Neural cell (in vitro differentiated cells): Measurements from ENCODE around the gene MTNR1A. TPM values are rescaled to one million over a fixed set of nuclear protein-coding genes. Genes with fewer than 3 reads are reported as not detected.
"Not testable (repeated sequence)": the region's sequence is repeated elsewhere in the genome, so short reads cannot be mapped to it uniquely, and the experiment has no call there.

ENCODE experiments used
- H2AFZ ChIP-seq: fragments of 200-600, 300-800 bp; sonication (generic), shearing (Covaris generic); 2 replicates; pipeline ENCODE4 v1.6.0; 2014; ENCODE audit warnings: low read depth, mild to moderate bottlenecking, antibody characterized with exemption, low read length, moderate library complexity
- H3F3A ChIP-seq: fragments of 200-600 bp; shearing (Covaris generic); 2 replicates; pipeline ENCODE4 v1.6.1; 2016; ENCODE audit warnings: mild to moderate bottlenecking, moderate library complexity, mixed read lengths, antibody characterized with exemption, low read length; ENCODE audit not compliant: insufficient read depth, poor library complexity, severe bottlenecking
- H3K27ac ChIP-seq: fragments of 200-600, 300-800 bp; sonication (generic), shearing (Covaris generic); 2 replicates; pipeline ENCODE4 v1.5.1; 2014; ENCODE audit warnings: mild to moderate bottlenecking, low read length, moderate library complexity
- H3K27me3 ChIP-seq: fragments of 300-800, 200-600 bp; sonication (generic), shearing (Covaris generic); 2 replicates; pipeline ENCODE4 v1.6.0; 2014; ENCODE audit warnings: mild to moderate bottlenecking, low read depth, low read length, moderate library complexity; ENCODE audit not compliant: insufficient read depth
- H3K36me3 ChIP-seq: fragments of 300-800, 200-600 bp; sonication (generic), shearing (Covaris generic); 2 replicates; pipeline ENCODE4 v1.5.1; 2014; ENCODE audit warnings: mild to moderate bottlenecking, antibody characterized with exemption, low read length, moderate library complexity; ENCODE audit not compliant: insufficient read depth
- H3K4me2 ChIP-seq: fragments of 300-800, 200-600 bp; sonication (generic), shearing (Covaris generic); 2 replicates; pipeline ENCODE4 v1.6.0; 2014; ENCODE audit warnings: mild to moderate bottlenecking, low read length
- H3K4me3 ChIP-seq: fragments of 300-800, 200-600 bp; sonication (generic), shearing (Covaris generic); 2 replicates; pipeline ENCODE4 v1.5.1; 2014; ENCODE audit warnings: mild to moderate bottlenecking, low read length, moderate library complexity
- H3K79me2 ChIP-seq: fragments of 200-600 bp; shearing (Covaris generic); replicated peaks from 2 replicates; pipeline ENCODE4 v1.6.0; 2014; ENCODE audit warnings: mild to moderate bottlenecking, low read length, moderate library complexity; ENCODE audit not compliant: insufficient read depth
- H3K9ac ChIP-seq: fragments of 300-800, 200-600 bp; sonication (generic), shearing (Covaris generic); 2 replicates; pipeline ENCODE4 v1.6.1; 2016; ENCODE audit warnings: mild to moderate bottlenecking, low read length, mixed read lengths
- H3K9me2 ChIP-seq: fragments of 200-600 bp; shearing (Covaris generic); 2 replicates; pipeline ENCODE4 v1.6.1; 2016; ENCODE audit warnings: mild to moderate bottlenecking, low read length, mixed read lengths; ENCODE audit not compliant: insufficient read depth
- H3K9me3 ChIP-seq: fragments of 200-600, 300-800 bp; sonication (generic), shearing (Covaris generic); 2 replicates; pipeline ENCODE4 v1.6.1; 2016; ENCODE audit warnings: mild to moderate bottlenecking, mixed run types, low read length, moderate library complexity, mixed read lengths
- H4K20me1 ChIP-seq: fragments of 200-600 bp; shearing (Covaris generic); 2 replicates; pipeline ENCODE4 v1.6.1; 2016; ENCODE audit warnings: mild to moderate bottlenecking, mixed run types; ENCODE audit not compliant: insufficient read depth
- EP300 ChIP-seq: fragments of 450-650 bp; conservative IDR thresholded peaks from 2 replicates; pipeline ENCODE4 v1.6.1; 2014; ENCODE audit warnings: antibody characterized with exemption, mild to moderate bottlenecking, moderate library complexity; ENCODE audit not compliant: poor library complexity, severe bottlenecking
- EZH2 ChIP-seq: fragments of 200-600, 300-800 bp; shearing (Covaris generic), sonication (generic); IDR thresholded peaks from 2 replicates; pipeline ENCODE4 v1.6.1; 2014; ENCODE audit warnings: antibody characterized with exemption, low read length, borderline replicate concordance, mild to moderate bottlenecking; ENCODE audit not compliant: insufficient read depth, poor library complexity, severe bottlenecking
- MXI1 ChIP-seq: fragments of 450-650 bp; conservative IDR thresholded peaks from 2 replicates; pipeline ENCODE4 v1.6.1; 2014; ENCODE audit warnings: antibody characterized with exemption, mild to moderate bottlenecking; ENCODE audit not compliant: poor library complexity, severe bottlenecking
- POLR2AphosphoS5 ChIP-seq: IDR thresholded peaks from 2 replicates; pipeline ENCODE4 v1.6.1; 2012
- RAD21 ChIP-seq: fragments of 450-650 bp; conservative IDR thresholded peaks from 2 replicates; pipeline ENCODE4 v1.6.1; 2014; ENCODE audit warnings: antibody characterized with exemption, mild to moderate bottlenecking, moderate library complexity
- SMC3 ChIP-seq: fragments of 450-650 bp; conservative IDR thresholded peaks from 2 replicates; pipeline ENCODE4 v1.6.1; 2014; ENCODE audit warnings: antibody characterized with exemption, mild to moderate bottlenecking, moderate library complexity; ENCODE audit not compliant: poor library complexity
- TAF1 ChIP-seq: IDR thresholded peaks from 2 replicates; pipeline ENCODE4 v1.6.1; 2012; ENCODE audit warnings: low read depth
- polyA plus RNA-seq: library from polyadenylated mRNA; depleted of rRNA; stranded (reverse); fragments of >200 nt; gene quantifications from 2 replicates; pipeline ENCODE4 v1.2.3, GENCODE V29; 2014
- TF ChIP-seq, protein P1 (sequence below): IDR thresholded peaks from 2 replicates; pipeline ENCODE4 v1.6.1; 2012; ENCODE audit warnings: borderline replicate concordance
- TF ChIP-seq, protein P2 (sequence below): fragments of 450-650 bp; IDR thresholded peaks from 2 replicates; pipeline ENCODE4 v1.5.1; 2014; ENCODE audit warnings: antibody characterized with exemption, mild to moderate bottlenecking, moderate library complexity; ENCODE audit not compliant: poor library complexity, severe bottlenecking

The MTNR1A gene
- polyA plus RNA-seq, 1 donor from 2014 or later = not detected

- Histone ChIP-seq H2AFZ (no peak overlapping the region), H3K27ac (no peak overlapping the region), H3K36me3 (no peaks in the 10 kb centered on the region), H3K4me3 (no peak overlapping the region), H3K9ac (no peak overlapping the region), H3K9me3 (no peaks in the 10 kb centered on the region), H4K20me1 (no peaks in the 10 kb centered on the region), H3K4me2 (no peak overlapping the region), H3F3A (no peaks in the 10 kb centered on the region), H3K27me3 (no peaks in the 10 kb centered on the region), H3K9me2 (no peaks in the 10 kb centered on the region), H3K79me2 (no peaks in the 10 kb centered on the region)
- TF ChIP-seq RAD21 = no peak
- no peak for TF ChIP-seq EP300
- no peak for TF ChIP-seq POLR2AphosphoS5
- TF ChIP-seq SMC3 = no peak
- TF ChIP-seq TAF1 = no peak
- TF ChIP-seq EZH2 = no peak
- TF ChIP-seq, protein P1, sequence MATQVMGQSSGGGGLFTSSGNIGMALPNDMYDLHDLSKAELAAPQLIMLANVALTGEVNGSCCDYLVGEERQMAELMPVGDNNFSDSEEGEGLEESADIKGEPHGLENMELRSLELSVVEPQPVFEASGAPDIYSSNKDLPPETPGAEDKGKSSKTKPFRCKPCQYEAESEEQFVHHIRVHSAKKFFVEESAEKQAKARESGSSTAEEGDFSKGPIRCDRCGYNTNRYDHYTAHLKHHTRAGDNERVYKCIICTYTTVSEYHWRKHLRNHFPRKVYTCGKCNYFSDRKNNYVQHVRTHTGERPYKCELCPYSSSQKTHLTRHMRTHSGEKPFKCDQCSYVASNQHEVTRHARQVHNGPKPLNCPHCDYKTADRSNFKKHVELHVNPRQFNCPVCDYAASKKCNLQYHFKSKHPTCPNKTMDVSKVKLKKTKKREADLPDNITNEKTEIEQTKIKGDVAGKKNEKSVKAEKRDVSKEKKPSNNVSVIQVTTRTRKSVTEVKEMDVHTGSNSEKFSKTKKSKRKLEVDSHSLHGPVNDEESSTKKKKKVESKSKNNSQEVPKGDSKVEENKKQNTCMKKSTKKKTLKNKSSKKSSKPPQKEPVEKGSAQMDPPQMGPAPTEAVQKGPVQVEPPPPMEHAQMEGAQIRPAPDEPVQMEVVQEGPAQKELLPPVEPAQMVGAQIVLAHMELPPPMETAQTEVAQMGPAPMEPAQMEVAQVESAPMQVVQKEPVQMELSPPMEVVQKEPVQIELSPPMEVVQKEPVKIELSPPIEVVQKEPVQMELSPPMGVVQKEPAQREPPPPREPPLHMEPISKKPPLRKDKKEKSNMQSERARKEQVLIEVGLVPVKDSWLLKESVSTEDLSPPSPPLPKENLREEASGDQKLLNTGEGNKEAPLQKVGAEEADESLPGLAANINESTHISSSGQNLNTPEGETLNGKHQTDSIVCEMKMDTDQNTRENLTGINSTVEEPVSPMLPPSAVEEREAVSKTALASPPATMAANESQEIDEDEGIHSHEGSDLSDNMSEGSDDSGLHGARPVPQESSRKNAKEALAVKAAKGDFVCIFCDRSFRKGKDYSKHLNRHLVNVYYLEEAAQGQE = no peak
- no peak for TF ChIP-seq MXI1
- TF ChIP-seq, protein P2, sequence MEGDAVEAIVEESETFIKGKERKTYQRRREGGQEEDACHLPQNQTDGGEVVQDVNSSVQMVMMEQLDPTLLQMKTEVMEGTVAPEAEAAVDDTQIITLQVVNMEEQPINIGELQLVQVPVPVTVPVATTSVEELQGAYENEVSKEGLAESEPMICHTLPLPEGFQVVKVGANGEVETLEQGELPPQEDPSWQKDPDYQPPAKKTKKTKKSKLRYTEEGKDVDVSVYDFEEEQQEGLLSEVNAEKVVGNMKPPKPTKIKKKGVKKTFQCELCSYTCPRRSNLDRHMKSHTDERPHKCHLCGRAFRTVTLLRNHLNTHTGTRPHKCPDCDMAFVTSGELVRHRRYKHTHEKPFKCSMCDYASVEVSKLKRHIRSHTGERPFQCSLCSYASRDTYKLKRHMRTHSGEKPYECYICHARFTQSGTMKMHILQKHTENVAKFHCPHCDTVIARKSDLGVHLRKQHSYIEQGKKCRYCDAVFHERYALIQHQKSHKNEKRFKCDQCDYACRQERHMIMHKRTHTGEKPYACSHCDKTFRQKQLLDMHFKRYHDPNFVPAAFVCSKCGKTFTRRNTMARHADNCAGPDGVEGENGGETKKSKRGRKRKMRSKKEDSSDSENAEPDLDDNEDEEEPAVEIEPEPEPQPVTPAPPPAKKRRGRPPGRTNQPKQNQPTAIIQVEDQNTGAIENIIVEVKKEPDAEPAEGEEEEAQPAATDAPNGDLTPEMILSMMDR = no peak
Observed at GRCh38 chr4:186516287-186516686, 39.1 kb downstream of the MTNR1A start.

- Histone ChIP-seq H3K9ac (no peak overlapping the region), H3K4me2 (no peak overlapping the region), H3K27me3 (no peaks in the 10 kb centered on the region), H3F3A (no peaks in the 10 kb centered on the region), H4K20me1 (no peaks in the 10 kb centered on the region), H3K79me2 (no peaks in the 10 kb centered on the region), H3K36me3 (no peaks in the 10 kb centered on the region), H3K9me3 (no peaks in the 10 kb centered on the region), H2AFZ (no peak overlapping the region), H3K27ac (no peak overlapping the region), H3K9me2 (no peaks in the 10 kb centered on the region), H3K4me3 (no peak overlapping the region)
- no peak for TF ChIP-seq POLR2AphosphoS5
- TF ChIP-seq TAF1 = no peak
- no peak for TF ChIP-seq EZH2
- TF ChIP-seq, protein P2 = no peak
- TF ChIP-seq SMC3 = no peak
- no peak for TF ChIP-seq RAD21
- TF ChIP-seq EP300 = no peak
- TF ChIP-seq MXI1 = no peak
- TF ChIP-seq, protein P1 = no peak
Observed at GRCh38 chr4:186514271-186514950, 41.0 kb downstream of the MTNR1A start.

DNA sequence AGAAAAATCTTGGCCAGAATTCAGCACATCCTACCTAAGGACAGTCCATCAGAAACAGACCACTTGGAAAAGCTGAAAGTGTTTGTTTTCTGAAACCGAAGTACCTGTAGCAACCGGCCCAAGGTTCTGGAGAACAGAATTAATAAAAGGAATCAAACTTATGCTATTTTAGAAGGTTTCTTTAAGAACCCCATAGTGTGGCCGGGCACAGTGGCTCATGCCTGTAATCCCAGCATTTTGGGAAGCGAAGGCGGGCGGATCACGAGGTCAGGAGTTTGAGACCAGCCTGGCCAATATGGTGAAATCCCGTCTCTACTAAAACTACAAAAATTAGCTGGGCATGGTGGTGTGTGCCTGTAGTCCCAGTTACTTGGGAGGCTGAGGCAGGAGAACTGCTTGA is 50.6 kb downstream of the MTNR1A start:
- H3K9ac ChIP-seq, H3K9me2 ChIP-seq, H3K4me3 ChIP-seq, H3K79me2 ChIP-seq, H2AFZ ChIP-seq, H3K27me3 ChIP-seq, H3K4me2 ChIP-seq, H4K20me1 ChIP-seq, H3K36me3 ChIP-seq, H3K9me3 ChIP-seq, H3F3A ChIP-seq, H3K27ac ChIP-seq: not testable (repeated sequence)
